ENCODE measurements around the gene SLC2A9. TPM values are rescaled to one million over a fixed set of nuclear protein-coding genes. Genes with fewer than 3 reads are reported as not detected.

Gene SLC2A9
- polyA plus RNA-seq, 2 of the 4 experiments (the other 2 are of a cell fraction), result 0.62 to 0.70 TPM

DNA sequence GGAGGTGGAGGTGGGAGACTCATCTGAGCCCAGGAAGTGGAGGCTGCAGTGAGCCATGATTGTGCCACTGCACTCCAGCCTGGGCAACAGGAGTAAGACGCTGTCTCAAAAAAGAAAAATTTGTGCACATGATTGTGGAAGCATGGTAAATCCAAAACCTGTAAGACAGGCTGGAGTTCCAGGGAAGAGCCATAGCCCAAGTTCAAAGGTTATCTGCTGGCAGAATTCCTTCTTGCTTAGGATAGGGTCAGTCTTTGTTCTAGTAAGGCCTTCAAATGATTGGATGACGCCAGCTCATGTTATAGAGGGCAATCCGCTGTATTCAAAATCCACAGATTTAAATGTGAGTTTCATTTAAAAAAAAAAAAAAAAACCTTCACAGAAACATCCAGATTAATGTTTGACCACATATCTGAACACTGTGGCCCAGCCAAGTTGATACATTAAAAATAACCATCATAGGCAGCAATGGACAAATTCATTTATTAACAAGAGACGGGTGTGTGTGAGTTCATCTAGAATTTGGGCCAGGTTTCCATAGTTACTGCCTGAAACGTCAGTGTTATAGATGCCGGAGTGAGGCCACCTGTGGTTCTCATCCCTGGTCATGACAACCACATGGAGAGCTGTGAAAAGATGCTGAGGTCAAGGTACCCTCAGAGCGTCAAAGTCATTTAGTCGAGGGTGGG lies 35.2 kb upstream of the SLC2A9 start:
- no peak overlapping the region for H3K27ac ChIP-seq
- no peak overlapping the region for H3K4me3 ChIP-seq
- no peak for TF ChIP-seq MYC (IDR thresholded peaks at IDR 0.05; ENCODE audit: borderline replicate concordance, low read length)
- TF ChIP-seq FOXS1 (CRISPR knock-in tag; IDR thresholded peaks at IDR 0.05), result no peak
- TF ChIP-seq CBX2 (IDR thresholded peaks at IDR 0.05; ENCODE audit: borderline replicate concordance, low read depth), result no peak
- TF ChIP-seq RFX5 (IDR thresholded peaks at IDR 0.05), result no peak
- no peak for TF ChIP-seq EHMT2 (IDR thresholded peaks at IDR 0.05; ENCODE audit: low read depth)
- TF ChIP-seq JUN (IDR thresholded peaks at IDR 0.05), result no peak
- no peak for TF ChIP-seq ZNF302 (CRISPR knock-in tag; IDR thresholded peaks at IDR 0.05)
- no peak for TF ChIP-seq GATA3 (IDR thresholded peaks at IDR 0.05; ENCODE audit: borderline replicate concordance)
- FAIRE-seq (no peak), ATAC-seq (no peak), DNase-seq (ENCODE audit: low read depth in 1 of 2, low spot score in 1 of 2) (no peak)
- no peak overlapping the region for H3K4me2 ChIP-seq
- ChIA-PET POLR2A (no interaction called here), CTCF (no interaction called here)
- 83% methylated on average over 8 of the region's 8 CpGs for WGBS (ENCODE audit: missing lambda C conversion rate)
- H3K9me3 ChIP-seq, result no peaks in the 10 kb centered on the region
- no peaks in the 10 kb centered on the region for H3K4me1 ChIP-seq

DNA sequence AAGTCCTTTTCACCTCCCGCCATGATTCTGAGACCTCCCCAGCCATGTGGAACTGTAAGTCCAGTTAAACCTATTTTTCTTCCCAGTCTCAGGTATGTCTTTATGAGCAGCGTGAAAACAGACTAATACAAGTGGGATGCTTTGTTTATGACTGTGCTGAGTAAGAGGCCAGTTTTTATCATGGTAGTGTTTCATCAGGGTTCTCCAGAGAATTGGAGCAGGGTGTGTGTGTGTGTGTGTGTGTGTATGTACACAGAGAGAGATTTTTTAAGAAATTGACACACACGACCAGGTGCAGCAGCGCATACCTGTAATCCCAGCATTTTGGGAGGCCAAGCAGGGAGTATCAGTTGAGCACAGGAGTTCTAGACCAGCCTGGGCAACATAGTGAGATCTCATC lies 34.6 kb upstream of the SLC2A9 start:
- FAIRE-seq (no peak), DNase-seq (ENCODE audit: low read depth in 1 of 2, low spot score in 1 of 2) (no peak), ATAC-seq (no peak)
- no peak overlapping the region for H3K4me3 ChIP-seq
- ChIA-PET POLR2A (no interaction called here), CTCF (no interaction called here)
- no peak overlapping the region for H3K27ac ChIP-seq
- no peaks in the 10 kb centered on the region for H3K9me3 ChIP-seq
- H3K4me2 ChIP-seq, result no peak overlapping the region
- 77% methylated on average over 4 of the region's 4 CpGs for WGBS (ENCODE audit: missing lambda C conversion rate)
- no peaks in the 10 kb centered on the region for H3K4me1 ChIP-seq
- TF ChIP-seq MYC (IDR thresholded peaks at IDR 0.05; ENCODE audit: borderline replicate concordance, low read length) (no peak), CTCF (IDR thresholded peaks at IDR 0.05) (no peak), PHF8 (IDR thresholded peaks at IDR 0.05; ENCODE audit: borderline replicate concordance, low read depth) (no peak), FOXS1 (CRISPR knock-in tag; IDR thresholded peaks at IDR 0.05) (no peak), USF2 (IDR thresholded peaks at IDR 0.05) (no peak), EP300 (IDR thresholded peaks at IDR 0.05) (no peak)
- TF ChIP-seq, protein P1, sequence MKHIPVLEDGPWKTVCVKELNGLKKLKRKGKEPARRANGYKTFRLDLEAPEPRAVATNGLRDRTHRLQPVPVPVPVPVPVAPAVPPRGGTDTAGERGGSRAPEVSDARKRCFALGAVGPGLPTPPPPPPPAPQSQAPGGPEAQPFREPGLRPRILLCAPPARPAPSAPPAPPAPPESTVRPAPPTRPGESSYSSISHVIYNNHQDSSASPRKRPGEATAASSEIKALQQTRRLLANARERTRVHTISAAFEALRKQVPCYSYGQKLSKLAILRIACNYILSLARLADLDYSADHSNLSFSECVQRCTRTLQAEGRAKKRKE (CRISPR knock-in tag; IDR thresholded peaks at IDR 0.05; ENCODE audit: low read depth), result no peak

GRCh38 chr4:10054571-10055041 lies 33.3 kb upstream of the SLC2A9 start:
- Histone ChIP-seq H3K4me3 (no peak overlapping the region), H3K27ac (no peak overlapping the region; a peak in 1 of 6 replicates), H3K4me1 (no peaks in the 10 kb centered on the region), H3K9me3 (no peaks in the 10 kb centered on the region), H3K4me2 (no peak overlapping the region)
- ATAC-seq (no peak), DNase-seq (ENCODE audit: low read depth in 1 of 2, low spot score in 1 of 2) (no peak), FAIRE-seq (no peak)
- POLR2A ChIA-PET, result no interaction called here
- CTCF ChIA-PET, result interaction anchor here (1.1 kb wide), 1 partner anchor 20 kb away, joined by 3 read pairs; no protein-coding TSS in a partner anchor
- 40% methylated on average over 4 of the region's 4 CpGs for WGBS (ENCODE audit: missing lambda C conversion rate)
- TF ChIP-seq FOSL2 (IDR thresholded peaks at IDR 0.05) (no peak), FOSL2 (CRISPR knock-in tag; IDR thresholded peaks at IDR 0.05) (no peak), KDM1A (IDR thresholded peaks at IDR 0.05; ENCODE audit: low read depth) (no peak), RCOR1 (IDR thresholded peaks at IDR 0.05; ENCODE audit: low read depth, low read length) (no peak), BHLHE40 (IDR thresholded peaks at IDR 0.05; ENCODE audit: low read depth, low read length) (no peak), RARB (CRISPR knock-in tag; IDR thresholded peaks at IDR 0.05) (no peak), MYC (IDR thresholded peaks at IDR 0.05; ENCODE audit: borderline replicate concordance, low read length) (no peak), RNF2 (IDR thresholded peaks at IDR 0.05; ENCODE audit: borderline replicate concordance, low read depth) (no peak), MAX (IDR thresholded peaks at IDR 0.05) (no peak), SMC3 (IDR thresholded peaks at IDR 0.05) (no peak), FOSB (CRISPR knock-in tag; IDR thresholded peaks at IDR 0.05) (no peak), REST (IDR thresholded peaks at IDR 0.05) (no peak), HOXB5 (CRISPR knock-in tag; IDR thresholded peaks at IDR 0.05) (no peak), ELK1 (IDR thresholded peaks at IDR 0.05; ENCODE audit: low read depth, low read length) (no peak)

All from A549 (cell line).